Gastrocnemius medialis (tissue), 4 donors: ENCODE measurements around the gene NEUROD2.

ENCODE experiments used
- CTCF ChIP-seq, 5 experiments: fragments of 450-650 bp in 3 of 5; fragments of 200-600 bp in 2 of 5; sonication (generic) in 2 of 5; IDR thresholded peaks in 4 of 5; conservative IDR thresholded peaks in 1 of 5; 1 replicate in 4 of 5; 2 replicates in 1 of 5; pipeline ENCODE4 v1.5.1; 2016 to 2019; ENCODE audit warnings: antibody characterized with exemption in 5 of 5, mild to moderate bottlenecking in 3 of 5, moderate library complexity in 3 of 5
- POLR2A ChIP-seq, 2 donors: fragments of 450-650 bp; IDR thresholded peaks; one replicate each; pipeline ENCODE4 v1.6.1; 2017; ENCODE audit warnings: antibody characterized with exemption in 2 of 2, mild to moderate bottlenecking in 2 of 2, moderate library complexity in 2 of 2

GRCh38 chr17:39595928-39596510 lies 11.7 kb downstream of the NEUROD2 start:
- TF ChIP-seq CTCF (IDR thresholded peaks at IDR 0.05 in 4 of 5, conservative IDR thresholded peaks at IDR 0.05 in 1 of 5) (no peak), POLR2A (IDR thresholded peaks at IDR 0.05) (no peak)
